Liver (tissue), 2 donors: Measurements from ENCODE around the gene FGD5.

ENCODE experiments used
- CTCF ChIP-seq: fragments of 150-350 bp; IDR thresholded peaks from 2 replicates; pipeline ENCODE4 v1.5.1; 2017; ENCODE audit warnings: improper control_type of control experiment, low read depth, low read length; ENCODE audit not compliant: missing input control
- MAX ChIP-seq: IDR thresholded peaks from 2 replicates; pipeline ENCODE4 v1.6.1; 2016; ENCODE audit warnings: antibody characterized with exemption
- donor health status: healthy.

- TF ChIP-seq CTCF (no peak), MAX (no peak)
Measured at GRCh38 chr3:14770591-14770990, 48.2 kb upstream of the FGD5 start.
